Measurements from ENCODE around the gene SMIM14.
"Not testable (repeated sequence)": the region's sequence is repeated elsewhere in the genome, so short reads cannot be mapped to it uniquely, and the experiment has no call there.

SMIM14 gene

GRCh38 chr4:39596971-39597370, 41.7 kb downstream of the SMIM14 start:
- DNase-seq (ENCODE audit: low read depth) = no peak

GRCh38 chr4:39591290-39591689, 47.4 kb downstream of the SMIM14 start:
- DNase-seq (ENCODE audit: low read depth) = no peak

GRCh38 chr4:39587881-39588280, 50.8 kb downstream of the SMIM14 start:
- peak; percentile 61 for DNase-seq (ENCODE audit: low read depth)

- no peak for DNase-seq (ENCODE audit: low read depth)
Observed at GRCh38 chr4:39574946-39575345, 63.7 kb downstream of the SMIM14 start.

GRCh38 chr4:39571504-39571903, 67.2 kb downstream of the SMIM14 start:
- no peak for DNase-seq (ENCODE audit: low read depth)

GRCh38 chr4:39571054-39571453, 67.6 kb downstream of the SMIM14 start:
- no peak for DNase-seq (ENCODE audit: low read depth)

GRCh38 chr4:39569209-39569608, 69.5 kb downstream of the SMIM14 start:
- DNase-seq (ENCODE audit: low read depth) = no peak

- DNase-seq (ENCODE audit: low read depth) = no peak
Observed at GRCh38 chr4:39568805-39569204, 69.9 kb downstream of the SMIM14 start.

GRCh38 chr4:39565878-39566600, 72.6 kb downstream of the SMIM14 start:
- DNase-seq (ENCODE audit: low read depth) = peak; percentile 87

GRCh38 chr4:39563346-39563847, 75.3 kb downstream of the SMIM14 start:
- no peak for DNase-seq (ENCODE audit: low read depth)

- DNase-seq (ENCODE audit: low read depth) = no peak
Observed at GRCh38 chr4:39562792-39563191, 75.9 kb downstream of the SMIM14 start.

- no peak for DNase-seq (ENCODE audit: low read depth)
Observed at GRCh38 chr4:39559626-39560025, 79.0 kb downstream of the SMIM14 start.

- no peak for DNase-seq (ENCODE audit: low read depth)
Observed at GRCh38 chr4:39555472-39555871, 83.2 kb downstream of the SMIM14 start.

- no peak for DNase-seq (ENCODE audit: low read depth)
Observed at GRCh38 chr4:39548425-39549067, 90.1 kb downstream of the SMIM14 start.

- no peak for DNase-seq (ENCODE audit: low read depth)
Observed at GRCh38 chr4:39544580-39545315, 93.9 kb downstream of the SMIM14 start.

- not testable (repeated sequence) for DNase-seq (ENCODE audit: low read depth)
Observed at GRCh38 chr4:39544080-39544479, 94.6 kb downstream of the SMIM14 start.

GRCh38 chr4:39543034-39543433, 95.6 kb downstream of the SMIM14 start:
- no peak for DNase-seq (ENCODE audit: low read depth)

- DNase-seq (ENCODE audit: low read depth) = no peak
Observed at GRCh38 chr4:39542611-39543012, 96.1 kb downstream of the SMIM14 start.

GRCh38 chr4:39541987-39542610, 96.6 kb downstream of the SMIM14 start:
- no peak for DNase-seq (ENCODE audit: low read depth)

GRCh38 chr4:39539089-39539611, 99.5 kb downstream of the SMIM14 start:
- DNase-seq (ENCODE audit: low read depth) = no peak

- no peak for DNase-seq (ENCODE audit: low read depth)
Observed at GRCh38 chr4:39533541-39533940, 105.1 kb downstream of the SMIM14 start.

- DNase-seq (ENCODE audit: low read depth) = not testable (repeated sequence)
Observed at GRCh38 chr4:39532237-39532636, 106.4 kb downstream of the SMIM14 start.

All from stromal cell of bone marrow (primary cell).